Measurements from ENCODE around the gene DENND2A. TPM values are rescaled to one million over a fixed set of nuclear protein-coding genes. Genes with fewer than 3 reads are reported as not detected.

Gene DENND2A
- total RNA-seq, 1 experiment from 2014 or later = 10.0 TPM

DNA sequence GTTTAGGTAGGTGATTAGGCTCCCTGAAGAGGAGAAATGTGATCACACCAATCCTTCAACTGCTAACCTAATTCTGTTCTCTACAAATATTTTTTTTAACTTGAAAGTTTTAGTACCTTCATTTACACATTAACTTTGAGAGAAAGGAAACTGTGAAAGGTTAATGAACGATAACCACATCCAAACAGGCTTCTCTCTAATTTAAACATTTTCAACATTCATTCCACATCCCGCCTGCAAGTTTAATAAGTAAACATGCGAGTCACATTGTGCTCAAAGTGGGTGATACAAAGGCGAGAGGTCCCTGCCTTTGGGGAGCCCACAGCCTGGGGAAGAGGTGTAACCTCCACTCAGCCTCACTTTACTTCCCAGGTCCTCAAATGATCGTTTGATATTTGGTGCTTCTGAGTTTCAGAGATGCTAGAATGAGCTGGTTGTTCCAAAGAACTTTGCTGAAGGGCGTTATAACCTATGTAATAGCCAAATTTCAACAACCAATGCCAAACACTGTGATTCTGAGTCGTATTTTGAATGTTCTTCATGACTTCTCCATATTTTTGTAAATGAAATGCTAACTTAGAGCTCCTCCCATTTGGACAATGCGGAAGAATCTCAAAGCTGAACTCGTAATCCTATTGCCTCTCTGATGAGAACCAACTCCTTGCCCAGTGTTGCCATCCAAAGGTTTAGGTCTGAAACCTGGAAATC lies 47.5 kb downstream of the DENND2A start:
- no peaks in the 10 kb centered on the region for H3K9me3 Mint-ChIP-seq
- peaks cover 14% of the 10 kb centered on the region for H3K4me1 Mint-ChIP-seq
- ChIA-PET POLR2A (interaction anchor here (0.7 kb wide), 2 partner anchors 12 to 21 kb away, joined by 3 read pairs; no protein-coding TSS in a partner anchor), CTCF (interaction anchor here (0.6 to 0.8 kb wide), 2 partner anchors 75 to 181 kb away, joined by 3 read pairs; no protein-coding TSS in a partner anchor)
- peak overlapping the region; percentile 72 for H3K27ac Mint-ChIP-seq
- TF ChIP-seq, protein P1, sequence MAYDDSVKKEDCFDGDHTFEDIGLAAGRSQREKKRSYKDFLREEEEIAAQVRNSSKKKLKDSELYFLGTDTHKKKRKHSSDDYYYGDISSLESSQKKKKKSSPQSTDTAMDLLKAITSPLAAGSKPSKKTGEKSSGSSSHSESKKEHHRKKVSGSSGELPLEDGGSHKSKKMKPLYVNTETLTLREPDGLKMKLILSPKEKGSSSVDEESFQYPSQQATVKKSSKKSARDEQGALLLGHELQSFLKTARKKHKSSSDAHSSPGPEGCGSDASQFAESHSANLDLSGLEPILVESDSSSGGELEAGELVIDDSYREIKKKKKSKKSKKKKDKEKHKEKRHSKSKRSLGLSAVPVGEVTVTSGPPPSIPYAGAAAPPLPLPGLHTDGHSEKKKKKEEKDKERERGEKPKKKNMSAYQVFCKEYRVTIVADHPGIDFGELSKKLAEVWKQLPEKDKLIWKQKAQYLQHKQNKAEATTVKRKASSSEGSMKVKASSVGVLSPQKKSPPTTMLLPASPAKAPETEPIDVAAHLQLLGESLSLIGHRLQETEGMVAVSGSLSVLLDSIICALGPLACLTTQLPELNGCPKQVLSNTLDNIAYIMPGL (CRISPR knock-in tag; IDR thresholded peaks at IDR 0.05) = no peak
- TF ChIP-seq, protein P2, sequence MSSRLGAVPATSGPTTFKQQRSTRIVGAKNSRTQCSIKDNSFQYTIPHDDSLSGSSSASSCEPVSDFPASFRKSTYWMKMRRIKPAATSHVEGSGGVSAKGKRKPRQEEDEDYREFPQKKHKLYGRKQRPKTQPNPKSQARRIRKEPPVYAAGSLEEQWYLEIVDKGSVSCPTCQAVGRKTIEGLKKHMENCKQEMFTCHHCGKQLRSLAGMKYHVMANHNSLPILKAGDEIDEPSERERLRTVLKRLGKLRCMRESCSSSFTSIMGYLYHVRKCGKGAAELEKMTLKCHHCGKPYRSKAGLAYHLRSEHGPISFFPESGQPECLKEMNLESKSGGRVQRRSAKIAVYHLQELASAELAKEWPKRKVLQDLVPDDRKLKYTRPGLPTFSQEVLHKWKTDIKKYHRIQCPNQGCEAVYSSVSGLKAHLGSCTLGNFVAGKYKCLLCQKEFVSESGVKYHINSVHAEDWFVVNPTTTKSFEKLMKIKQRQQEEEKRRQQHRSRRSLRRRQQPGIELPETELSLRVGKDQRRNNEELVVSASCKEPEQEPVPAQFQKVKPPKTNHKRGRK (CRISPR knock-in tag; IDR thresholded peaks at IDR 0.05; ENCODE audit: borderline replicate concordance) = no peak
- TF ChIP-seq SOX15 (CRISPR knock-in tag; IDR thresholded peaks at IDR 0.05) = no peak
- TF ChIP-seq, protein P3, sequence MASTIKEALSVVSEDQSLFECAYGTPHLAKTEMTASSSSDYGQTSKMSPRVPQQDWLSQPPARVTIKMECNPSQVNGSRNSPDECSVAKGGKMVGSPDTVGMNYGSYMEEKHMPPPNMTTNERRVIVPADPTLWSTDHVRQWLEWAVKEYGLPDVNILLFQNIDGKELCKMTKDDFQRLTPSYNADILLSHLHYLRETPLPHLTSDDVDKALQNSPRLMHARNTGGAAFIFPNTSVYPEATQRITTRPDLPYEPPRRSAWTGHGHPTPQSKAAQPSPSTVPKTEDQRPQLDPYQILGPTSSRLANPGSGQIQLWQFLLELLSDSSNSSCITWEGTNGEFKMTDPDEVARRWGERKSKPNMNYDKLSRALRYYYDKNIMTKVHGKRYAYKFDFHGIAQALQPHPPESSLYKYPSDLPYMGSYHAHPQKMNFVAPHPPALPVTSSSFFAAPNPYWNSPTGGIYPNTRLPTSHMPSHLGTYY (CRISPR knock-in tag; IDR thresholded peaks at IDR 0.05) = no peak
- no peak for TF ChIP-seq OVOL2 (CRISPR knock-in tag; IDR thresholded peaks at IDR 0.05; ENCODE audit: borderline replicate concordance)
- TF ChIP-seq, protein P4, sequence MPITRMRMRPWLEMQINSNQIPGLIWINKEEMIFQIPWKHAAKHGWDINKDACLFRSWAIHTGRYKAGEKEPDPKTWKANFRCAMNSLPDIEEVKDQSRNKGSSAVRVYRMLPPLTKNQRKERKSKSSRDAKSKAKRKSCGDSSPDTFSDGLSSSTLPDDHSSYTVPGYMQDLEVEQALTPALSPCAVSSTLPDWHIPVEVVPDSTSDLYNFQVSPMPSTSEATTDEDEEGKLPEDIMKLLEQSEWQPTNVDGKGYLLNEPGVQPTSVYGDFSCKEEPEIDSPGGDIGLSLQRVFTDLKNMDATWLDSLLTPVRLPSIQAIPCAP (CRISPR knock-in tag; IDR thresholded peaks at IDR 0.05) = no peak
- TF ChIP-seq JUN (CRISPR knock-in tag; IDR thresholded peaks at IDR 0.05) = no peak
- TF ChIP-seq ELF4 (CRISPR knock-in tag; IDR thresholded peaks at IDR 0.05; ENCODE audit: low read depth) = no peak
- TF ChIP-seq ATF1 (CRISPR knock-in tag; IDR thresholded peaks at IDR 0.05) = no peak
- TF ChIP-seq, protein P5, sequence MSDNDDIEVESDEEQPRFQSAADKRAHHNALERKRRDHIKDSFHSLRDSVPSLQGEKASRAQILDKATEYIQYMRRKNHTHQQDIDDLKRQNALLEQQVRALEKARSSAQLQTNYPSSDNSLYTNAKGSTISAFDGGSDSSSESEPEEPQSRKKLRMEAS (CRISPR knock-in tag; IDR thresholded peaks at IDR 0.05) = no peak
- TF ChIP-seq NFE2L1 (CRISPR knock-in tag; IDR thresholded peaks at IDR 0.05) = no peak
- TF ChIP-seq, protein P6, sequence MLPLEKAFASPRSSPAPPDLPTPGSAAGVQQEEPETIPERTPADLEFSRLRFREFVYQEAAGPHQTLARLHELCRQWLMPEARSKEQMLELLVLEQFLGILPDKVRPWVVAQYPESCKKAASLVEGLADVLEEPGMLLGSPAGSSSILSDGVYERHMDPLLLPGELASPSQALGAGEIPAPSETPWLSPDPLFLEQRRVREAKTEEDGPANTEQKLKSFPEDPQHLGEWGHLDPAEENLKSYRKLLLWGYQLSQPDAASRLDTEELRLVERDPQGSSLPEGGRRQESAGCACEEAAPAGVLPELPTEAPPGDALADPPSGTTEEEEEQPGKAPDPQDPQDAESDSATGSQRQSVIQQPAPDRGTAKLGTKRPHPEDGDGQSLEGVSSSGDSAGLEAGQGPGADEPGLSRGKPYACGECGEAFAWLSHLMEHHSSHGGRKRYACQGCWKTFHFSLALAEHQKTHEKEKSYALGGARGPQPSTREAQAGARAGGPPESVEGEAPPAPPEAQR (CRISPR knock-in tag; IDR thresholded peaks at IDR 0.05) = no peak
- TF ChIP-seq, protein P7, sequence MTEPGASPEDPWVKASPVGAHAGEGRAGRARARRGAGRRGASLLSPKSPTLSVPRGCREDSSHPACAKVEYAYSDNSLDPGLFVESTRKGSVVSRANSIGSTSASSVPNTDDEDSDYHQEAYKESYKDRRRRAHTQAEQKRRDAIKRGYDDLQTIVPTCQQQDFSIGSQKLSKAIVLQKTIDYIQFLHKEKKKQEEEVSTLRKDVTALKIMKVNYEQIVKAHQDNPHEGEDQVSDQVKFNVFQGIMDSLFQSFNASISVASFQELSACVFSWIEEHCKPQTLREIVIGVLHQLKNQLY (CRISPR knock-in tag; IDR thresholded peaks at IDR 0.05) = no peak
- TF ChIP-seq, protein P8, sequence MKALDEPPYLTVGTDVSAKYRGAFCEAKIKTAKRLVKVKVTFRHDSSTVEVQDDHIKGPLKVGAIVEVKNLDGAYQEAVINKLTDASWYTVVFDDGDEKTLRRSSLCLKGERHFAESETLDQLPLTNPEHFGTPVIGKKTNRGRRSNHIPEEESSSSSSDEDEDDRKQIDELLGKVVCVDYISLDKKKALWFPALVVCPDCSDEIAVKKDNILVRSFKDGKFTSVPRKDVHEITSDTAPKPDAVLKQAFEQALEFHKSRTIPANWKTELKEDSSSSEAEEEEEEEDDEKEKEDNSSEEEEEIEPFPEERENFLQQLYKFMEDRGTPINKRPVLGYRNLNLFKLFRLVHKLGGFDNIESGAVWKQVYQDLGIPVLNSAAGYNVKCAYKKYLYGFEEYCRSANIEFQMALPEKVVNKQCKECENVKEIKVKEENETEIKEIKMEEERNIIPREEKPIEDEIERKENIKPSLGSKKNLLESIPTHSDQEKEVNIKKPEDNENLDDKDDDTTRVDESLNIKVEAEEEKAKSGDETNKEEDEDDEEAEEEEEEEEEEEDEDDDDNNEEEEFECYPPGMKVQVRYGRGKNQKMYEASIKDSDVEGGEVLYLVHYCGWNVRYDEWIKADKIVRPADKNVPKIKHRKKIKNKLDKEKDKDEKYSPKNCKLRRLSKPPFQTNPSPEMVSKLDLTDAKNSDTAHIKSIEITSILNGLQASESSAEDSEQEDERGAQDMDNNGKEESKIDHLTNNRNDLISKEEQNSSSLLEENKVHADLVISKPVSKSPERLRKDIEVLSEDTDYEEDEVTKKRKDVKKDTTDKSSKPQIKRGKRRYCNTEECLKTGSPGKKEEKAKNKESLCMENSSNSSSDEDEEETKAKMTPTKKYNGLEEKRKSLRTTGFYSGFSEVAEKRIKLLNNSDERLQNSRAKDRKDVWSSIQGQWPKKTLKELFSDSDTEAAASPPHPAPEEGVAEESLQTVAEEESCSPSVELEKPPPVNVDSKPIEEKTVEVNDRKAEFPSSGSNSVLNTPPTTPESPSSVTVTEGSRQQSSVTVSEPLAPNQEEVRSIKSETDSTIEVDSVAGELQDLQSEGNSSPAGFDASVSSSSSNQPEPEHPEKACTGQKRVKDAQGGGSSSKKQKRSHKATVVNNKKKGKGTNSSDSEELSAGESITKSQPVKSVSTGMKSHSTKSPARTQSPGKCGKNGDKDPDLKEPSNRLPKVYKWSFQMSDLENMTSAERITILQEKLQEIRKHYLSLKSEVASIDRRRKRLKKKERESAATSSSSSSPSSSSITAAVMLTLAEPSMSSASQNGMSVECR (CRISPR knock-in tag; IDR thresholded peaks at IDR 0.05; ENCODE audit: borderline replicate concordance) = no peak
- TF ChIP-seq, protein P9, sequence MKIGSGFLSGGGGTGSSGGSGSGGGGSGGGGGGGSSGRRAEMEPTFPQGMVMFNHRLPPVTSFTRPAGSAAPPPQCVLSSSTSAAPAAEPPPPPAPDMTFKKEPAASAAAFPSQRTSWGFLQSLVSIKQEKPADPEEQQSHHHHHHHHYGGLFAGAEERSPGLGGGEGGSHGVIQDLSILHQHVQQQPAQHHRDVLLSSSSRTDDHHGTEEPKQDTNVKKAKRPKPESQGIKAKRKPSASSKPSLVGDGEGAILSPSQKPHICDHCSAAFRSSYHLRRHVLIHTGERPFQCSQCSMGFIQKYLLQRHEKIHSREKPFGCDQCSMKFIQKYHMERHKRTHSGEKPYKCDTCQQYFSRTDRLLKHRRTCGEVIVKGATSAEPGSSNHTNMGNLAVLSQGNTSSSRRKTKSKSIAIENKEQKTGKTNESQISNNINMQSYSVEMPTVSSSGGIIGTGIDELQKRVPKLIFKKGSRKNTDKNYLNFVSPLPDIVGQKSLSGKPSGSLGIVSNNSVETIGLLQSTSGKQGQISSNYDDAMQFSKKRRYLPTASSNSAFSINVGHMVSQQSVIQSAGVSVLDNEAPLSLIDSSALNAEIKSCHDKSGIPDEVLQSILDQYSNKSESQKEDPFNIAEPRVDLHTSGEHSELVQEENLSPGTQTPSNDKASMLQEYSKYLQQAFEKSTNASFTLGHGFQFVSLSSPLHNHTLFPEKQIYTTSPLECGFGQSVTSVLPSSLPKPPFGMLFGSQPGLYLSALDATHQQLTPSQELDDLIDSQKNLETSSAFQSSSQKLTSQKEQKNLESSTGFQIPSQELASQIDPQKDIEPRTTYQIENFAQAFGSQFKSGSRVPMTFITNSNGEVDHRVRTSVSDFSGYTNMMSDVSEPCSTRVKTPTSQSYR (CRISPR knock-in tag; IDR thresholded peaks at IDR 0.05) = no peak
- no peak for TF ChIP-seq PRRX2 (CRISPR knock-in tag; IDR thresholded peaks at IDR 0.05)
- TF ChIP-seq NFYB (CRISPR knock-in tag; conservative IDR thresholded peaks at IDR 0.05; ENCODE audit: low read depth) = no peak
- TF ChIP-seq RORB (CRISPR knock-in tag; IDR thresholded peaks at IDR 0.05) = no peak
- no peak for TF ChIP-seq HMGA2 (CRISPR knock-in tag; IDR thresholded peaks at IDR 0.05)
- no peaks in the 10 kb centered on the region for H3K36me3 Mint-ChIP-seq
- H3K27me3 Mint-ChIP-seq (ENCODE audit: low read depth) = no peaks in the 10 kb centered on the region
- no peak for ATAC-seq
- H3K4me3 Mint-ChIP-seq = no peak overlapping the region
- no peak for DNase-seq (ENCODE audit: low spot score)
